Myocyte (in vitro differentiated cells): ENCODE measurements around the gene PAX5. TPM values are rescaled to one million over a fixed set of nuclear protein-coding genes. Genes with fewer than 3 reads are reported as not detected.
"Not testable (repeated sequence)": the region's sequence is repeated elsewhere in the genome, so short reads cannot be mapped to it uniquely, and the experiment has no call there.

ENCODE experiments used
- DNase-seq: peaks from one replicate; pipeline ENCODE4 v3.0.0-alpha.2; 2012; ENCODE audit warnings: low read depth
- polyA plus RNA-seq: library from polyadenylated mRNA; unstranded; fragments of >200 nt; gene quantifications from one replicate; pipeline ENCODE4 v1.2.1, GENCODE V29; 2012; ENCODE audit warnings: missing spikeins
- total RNA-seq: library from RNA; depleted of rRNA; stranded (reverse); fragments of >200 nt; gene quantifications from 2 replicates; pipeline ENCODE4 v1.2.3, GENCODE V29; 2014

PAX5 gene
- not detected in 2 replicates for total RNA-seq
- not detected for polyA plus RNA-seq

DNA sequence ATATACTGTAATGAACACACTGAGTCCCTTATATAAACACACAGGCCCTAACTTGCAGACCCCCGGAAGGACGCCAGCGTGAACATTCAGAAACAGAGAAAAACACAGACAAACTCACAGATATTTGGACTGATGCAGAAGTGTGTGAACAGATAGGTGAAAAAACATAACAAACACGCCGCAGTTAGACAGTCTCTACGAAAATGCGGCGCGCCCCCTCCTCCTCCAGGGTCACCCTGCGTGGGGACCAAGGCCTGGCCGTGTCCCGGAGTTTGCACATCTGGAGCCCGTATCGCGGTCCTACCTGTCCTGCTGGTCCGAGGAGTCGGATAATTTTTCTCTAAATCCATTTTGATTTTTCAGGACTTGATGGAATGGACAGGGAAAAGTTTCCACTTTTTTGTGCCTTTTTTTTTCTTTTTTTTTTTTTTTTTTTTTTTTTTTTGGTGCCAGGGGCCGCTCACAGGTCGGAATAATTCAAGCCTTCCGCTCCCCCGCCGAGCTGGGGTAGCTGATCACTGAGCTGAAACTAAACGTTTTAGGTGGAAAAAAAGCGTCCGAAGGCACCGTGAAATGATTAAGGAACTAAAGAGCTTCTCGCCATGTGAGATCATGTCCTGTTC is at the start of gene PAX5:
Gene PAX5 (minus strand): TSS at position 587 of the 623 bp plus-strand sequence. CDS start 237 bp downstream, at position 350.
- no peak for DNase-seq

DNA sequence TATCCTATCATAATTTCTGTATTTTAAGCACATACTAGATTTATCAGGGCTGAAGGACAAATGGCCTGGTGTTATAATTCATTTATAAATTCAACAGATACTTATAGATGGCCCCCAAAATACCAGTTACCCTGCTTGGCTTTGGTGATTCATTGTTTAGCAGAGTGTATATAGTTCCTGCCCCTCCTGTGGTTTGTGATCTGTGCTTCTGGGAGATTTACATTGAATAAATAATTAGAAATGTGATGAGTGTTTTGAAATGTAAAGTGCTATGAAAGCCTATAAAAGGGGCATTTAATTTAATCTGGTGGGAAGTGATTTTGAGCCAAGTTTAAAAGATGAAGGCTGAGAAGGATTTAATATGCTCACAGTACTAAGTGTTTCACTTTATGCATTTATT is 49.6 kb upstream of the PAX5 start:
- DNase-seq = no peak

DNA sequence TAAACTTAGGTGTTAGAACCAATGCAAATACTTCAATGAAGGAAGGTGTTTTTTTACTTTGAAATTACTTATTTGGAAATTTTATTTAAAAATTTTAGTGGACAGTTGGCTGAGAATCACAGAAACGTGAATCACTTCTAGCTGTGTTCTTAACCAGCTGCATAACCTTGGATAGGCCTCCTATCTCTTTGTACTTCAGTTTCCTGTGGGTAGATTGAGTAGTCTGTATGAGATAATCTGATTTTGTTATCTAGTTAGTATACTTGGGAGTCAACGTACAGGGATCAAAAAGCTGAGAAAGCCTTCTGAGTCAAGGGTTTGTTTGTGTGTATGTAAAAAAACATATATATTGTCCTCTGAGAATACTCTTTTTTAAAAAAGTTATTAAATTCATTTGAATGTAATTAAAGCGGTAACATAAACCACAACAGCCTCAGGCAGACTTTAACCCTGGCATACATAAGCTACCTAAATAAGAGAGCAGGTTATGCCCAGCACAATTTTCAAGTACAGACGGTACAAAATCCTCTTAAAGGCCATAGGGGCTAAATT is 48.2 kb upstream of the PAX5 start:
- no peak for DNase-seq

DNA sequence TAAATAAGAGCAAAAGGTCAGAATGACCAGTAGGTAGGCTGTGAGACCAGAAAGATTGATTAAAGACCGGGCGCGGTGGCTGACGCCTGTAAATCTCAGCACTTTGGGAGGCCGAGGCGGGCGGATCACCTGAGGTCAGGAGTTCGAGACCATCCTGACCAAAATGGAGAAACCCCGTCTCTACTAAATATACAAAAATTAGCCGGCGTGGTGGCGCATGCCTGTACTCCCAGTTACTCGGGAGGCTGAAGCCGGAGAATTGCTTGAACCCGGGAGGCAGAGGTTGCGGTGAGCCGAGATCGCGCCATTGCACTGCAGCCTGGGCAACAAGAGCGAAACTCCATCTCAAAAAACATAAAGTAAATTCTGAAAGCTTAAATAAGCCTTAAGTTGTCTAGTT is 47.4 kb upstream of the PAX5 start:
- DNase-seq = not testable (repeated sequence)

DNA sequence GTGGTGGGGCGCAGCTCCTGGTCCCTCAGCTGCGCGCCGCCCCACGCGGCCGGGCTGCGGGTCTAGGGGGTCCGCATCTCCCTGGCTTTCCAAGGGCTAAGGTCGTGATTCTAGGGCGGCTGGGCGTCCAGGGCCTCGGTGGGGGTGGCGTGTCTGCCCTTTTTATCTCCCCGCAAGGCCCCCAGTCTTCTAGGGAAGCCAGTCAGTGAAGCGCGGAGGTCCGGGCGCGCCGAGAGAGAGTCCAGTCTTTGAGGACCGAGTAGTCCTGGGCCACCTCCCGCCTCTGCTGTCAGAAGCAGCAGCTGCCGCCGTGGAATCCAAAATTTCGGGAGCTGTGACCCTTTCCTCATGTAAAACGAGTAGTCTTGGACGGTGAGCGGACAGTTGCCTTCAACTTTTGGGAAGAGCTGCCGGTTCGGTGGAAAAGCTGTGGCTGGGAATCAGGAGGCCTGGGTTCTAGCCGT is 46.1 kb upstream of the PAX5 start:
- DNase-seq = peak; percentile 47

DNA sequence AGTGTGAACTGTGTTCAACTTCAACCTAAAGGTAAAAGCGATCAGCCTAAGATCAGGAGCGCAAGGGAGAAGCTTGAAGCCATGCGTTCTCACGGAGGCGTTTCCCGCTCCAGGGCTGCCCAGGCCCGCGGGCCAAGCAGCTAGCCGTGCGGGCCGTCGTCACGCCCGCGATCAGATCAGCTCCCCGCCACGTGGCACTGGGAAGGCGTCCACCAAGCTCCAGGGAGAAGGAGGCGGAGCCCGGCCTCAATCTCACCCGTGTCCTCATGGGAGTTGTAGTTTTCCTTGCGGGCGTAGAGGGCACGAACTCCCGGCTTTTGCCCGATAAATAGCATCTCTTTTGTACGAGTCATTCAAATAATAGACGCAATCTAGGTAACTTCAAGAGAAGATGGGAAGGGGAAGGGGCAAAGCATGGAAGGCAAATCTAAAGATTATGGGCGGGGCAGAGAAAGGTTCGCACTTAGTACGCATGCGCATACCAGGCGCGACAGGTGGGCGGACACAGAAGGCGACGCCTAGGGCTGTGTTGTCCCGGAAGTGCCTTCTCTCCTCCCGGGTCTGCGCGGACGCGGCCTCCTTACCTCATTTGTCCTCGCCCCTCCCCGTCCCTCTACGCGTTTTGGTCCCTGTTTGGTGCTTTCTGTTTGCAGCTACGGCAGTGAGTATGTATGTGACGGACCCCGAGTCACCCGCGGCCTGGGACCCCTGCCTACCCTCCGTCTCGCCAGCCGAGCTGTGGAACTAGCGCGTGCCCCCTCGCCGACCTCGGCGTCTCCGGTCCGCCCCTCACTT is 45.5 kb upstream of the PAX5 start:
- DNase-seq = peak; percentile 96

DNA sequence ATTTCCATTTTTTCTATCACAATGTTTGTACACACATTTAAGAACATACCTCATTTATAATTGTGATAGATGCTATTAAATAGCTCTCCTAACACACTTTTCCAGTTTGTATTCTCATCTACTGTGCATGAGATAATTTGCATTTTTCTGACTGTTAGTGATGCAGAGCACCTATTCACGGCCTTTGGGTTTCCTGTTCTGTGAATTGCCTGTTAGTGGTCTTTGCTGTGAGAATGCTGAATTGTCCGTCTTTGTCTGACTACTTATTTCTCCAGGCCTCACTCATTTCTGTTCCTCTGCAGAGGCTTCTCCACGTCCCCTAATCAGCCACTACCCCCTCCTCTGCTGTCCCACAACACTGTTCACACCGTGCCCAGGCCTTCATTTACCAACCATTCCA is 40.7 kb upstream of the PAX5 start:
- not testable (repeated sequence) for DNase-seq

DNA sequence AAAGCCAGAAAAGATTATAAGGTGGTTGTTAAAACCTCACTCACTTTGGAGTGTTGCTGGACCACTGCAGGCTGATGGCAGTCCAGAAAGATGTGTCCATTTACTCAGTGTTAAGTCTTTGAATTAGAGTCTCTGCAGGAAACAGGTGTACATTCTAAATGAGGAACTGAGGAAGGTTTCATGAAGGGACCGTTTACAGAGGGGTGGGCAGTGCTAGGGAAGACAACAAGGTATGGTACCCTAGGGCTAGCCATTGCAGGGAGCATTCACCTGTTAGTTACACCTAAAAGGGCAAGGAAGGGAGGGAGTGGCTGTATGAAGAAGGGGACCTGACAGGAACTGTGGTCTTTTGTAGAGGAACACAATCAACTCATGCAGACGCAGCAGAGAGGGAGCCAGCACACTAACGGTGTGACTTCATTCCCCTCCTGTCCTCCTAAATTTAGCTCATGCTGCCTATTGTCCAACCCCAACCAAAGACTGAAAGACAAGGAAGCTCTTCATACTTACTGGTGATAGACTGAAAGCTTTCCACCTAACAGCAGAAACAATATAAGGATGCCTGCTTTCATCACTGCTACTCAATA is 32.2 kb upstream of the PAX5 start:
- no peak for DNase-seq

DNA sequence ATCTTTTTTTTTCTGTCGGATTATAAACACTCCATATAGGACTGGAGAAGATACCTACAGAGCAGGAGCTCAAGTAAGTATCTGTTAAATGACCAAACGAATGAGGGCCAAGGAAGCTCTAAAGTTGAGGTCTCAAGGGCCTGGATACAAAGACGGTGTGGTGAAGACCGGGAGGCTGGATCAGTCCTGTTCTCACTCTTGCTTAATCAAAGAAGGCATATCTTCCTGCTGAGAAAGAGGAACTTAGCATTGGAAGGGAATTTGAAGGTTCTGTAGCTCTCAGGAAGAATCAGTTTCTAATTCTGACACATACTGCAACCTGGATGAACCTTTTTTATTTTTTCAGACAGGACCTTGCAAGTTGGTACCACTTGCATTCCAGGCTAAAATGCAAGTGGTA is 28.3 kb upstream of the PAX5 start:
- DNase-seq = no peak

DNA sequence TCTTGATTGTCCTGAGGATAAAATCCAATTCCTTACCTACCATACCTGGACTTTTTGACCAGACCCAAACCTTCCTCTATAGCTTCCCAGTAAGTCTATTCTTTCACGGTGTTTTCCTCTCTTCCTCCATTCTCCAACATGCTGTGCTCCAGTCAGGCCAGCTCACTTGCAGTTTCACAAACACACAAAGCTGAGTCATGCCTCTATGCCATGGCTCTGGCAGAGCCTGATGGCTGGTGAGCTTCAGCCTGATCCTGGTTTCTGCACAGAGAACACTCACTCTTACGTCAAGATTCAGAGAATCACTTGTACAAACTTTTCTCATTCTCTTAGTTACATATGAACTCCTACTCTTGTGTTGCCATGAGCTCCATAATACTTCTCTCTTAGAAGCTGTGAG is 27.7 kb upstream of the PAX5 start:
- peak; percentile 14 for DNase-seq

DNA sequence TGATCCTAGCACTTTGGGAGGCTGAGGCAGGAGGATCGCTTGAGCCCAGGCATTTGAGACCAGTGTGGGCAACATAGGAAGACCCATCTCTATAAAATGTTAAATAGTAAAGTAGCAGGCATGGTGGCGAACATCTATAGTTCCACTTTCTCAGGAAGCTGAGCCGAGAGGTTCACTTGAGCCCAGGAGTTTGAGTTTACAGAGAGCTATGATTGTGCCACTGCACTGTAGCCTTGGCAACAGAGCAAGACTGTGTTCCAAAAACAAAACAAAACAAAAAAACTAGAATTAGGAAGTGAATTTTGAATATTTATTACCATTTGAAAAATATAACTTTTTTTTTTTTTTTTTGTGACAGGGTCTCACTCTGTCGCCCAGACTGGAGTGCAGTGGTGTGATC is 26.8 kb upstream of the PAX5 start:
- DNase-seq = no peak

DNA sequence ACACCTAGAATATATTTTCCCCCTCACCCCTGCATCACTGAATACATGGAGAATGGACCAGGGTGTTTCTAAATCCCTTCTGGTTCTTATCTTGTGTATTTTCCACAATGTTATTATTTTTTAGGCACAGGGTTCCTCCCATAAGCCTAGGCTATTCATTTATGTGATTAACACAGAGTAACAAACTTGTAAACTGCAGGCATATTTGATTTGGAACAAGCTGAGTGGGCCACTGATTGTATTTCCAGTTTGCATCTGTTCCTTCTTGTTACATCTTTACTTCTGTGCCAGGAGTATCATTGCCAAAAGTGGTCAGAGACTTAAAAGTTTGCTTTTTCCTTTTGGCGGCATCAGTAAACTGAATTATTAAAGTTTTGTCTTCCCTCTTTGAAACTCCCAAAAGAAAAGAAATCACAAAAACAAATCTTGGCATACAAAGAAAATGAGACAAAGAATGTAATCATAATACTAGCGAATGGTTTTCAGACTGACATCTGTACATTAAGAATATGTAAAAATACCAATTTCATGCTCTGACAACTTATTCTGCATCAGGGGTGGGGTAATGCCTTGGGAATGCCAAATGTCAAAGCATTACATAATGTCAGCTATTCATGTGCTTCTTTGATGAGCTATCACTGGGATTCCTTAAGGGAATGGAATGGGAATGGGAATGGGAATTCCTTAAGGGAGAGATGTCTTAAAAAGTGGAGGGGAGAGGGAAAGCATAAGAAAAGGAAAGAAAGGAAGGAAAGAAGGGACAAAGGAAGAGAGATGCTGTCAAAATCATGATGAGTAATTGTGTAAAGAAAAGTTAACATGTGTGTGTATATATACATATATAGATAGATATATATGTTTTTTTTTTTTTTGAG is 22.2 kb upstream of the PAX5 start:
- DNase-seq = no peak

DNA sequence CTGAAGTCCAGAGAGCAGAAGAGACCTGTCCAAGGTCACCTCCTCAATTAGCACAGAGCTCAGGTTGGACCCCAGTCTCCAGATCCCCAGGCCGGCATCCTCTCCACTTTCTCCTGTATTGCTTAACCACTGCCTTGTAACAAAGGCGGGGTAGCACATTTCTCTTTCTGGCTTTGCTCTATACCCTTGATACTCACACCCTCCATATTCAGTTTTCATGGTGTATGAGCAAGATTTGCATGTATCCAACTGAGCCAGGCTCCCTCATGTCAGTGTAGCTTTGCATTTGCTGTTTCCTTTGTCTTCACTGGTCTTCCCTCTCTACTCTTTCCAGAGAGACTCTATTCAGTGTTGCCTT is 20.3 kb upstream of the PAX5 start:
- DNase-seq = not testable (repeated sequence)

DNA sequence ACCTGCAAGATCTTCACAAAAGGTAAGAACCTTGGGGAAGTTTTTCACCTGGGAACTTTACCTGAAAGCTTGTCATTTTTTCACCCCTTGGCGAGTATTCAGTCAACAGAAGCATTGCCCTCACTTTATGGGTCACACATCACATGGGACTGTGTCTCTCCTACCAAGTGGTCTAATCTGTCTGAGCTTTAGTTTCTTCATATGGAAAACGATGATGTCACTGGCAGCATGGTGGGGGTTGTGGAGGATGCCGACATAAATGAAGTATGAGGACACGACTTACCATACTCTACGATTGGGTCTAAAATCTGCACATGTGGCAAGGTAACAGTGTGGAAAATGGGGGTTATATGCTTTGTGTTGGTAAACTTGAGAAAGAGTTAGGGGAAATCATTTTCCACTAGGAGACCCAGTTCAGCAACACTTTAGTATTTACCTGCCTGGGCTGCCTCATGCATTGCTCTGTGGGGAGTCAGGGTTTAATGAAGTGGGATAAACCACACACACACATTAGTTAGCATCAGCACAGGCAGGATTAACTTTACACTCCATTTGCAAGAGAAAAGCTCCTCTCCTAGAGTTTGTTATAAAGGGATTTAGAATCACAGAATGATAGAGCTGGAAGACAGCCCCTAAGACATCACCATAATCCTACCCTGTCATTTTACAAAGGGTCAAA is 19.8 kb upstream of the PAX5 start:
- DNase-seq = no peak

DNA sequence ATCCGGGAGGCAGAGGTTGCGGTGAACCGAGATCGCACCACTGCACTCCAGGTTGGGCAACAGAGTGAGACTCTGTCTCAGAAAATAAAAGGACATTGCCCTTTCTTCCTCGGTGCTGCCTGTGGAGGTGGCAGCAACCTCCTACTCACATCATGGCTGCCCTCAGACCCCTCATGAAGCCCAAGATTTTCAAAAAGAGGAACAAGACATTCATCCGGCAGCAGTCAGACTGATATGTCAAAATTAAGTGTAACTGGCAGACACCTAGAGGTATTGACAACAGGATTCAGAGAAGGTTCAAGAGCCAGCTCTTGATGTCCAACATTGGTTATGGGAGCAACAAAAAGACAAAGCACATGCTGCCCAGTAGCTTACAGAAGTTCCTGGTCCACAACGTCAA is 12.6 kb upstream of the PAX5 start:
- no peak for DNase-seq

DNA sequence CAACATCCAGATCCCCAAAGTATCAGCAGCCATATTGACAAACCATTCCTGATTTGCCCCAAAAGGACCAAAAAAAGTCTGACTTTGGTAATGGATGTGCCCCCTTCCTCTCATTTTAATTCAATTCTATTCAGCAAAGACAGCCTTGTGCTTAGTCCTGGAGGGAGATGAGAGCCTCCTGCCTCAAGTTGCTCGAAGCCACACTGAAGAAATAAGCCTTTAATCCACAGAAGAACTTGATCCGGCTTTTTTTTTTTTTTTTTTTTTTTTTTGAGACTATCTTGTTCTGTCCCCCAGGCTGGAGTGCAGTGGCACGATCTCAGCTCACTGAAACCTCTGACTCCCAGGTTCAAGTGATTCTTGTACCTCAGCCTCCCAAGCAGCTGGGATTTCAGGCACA is 8.4 kb upstream of the PAX5 start:
- no peak for DNase-seq

DNA sequence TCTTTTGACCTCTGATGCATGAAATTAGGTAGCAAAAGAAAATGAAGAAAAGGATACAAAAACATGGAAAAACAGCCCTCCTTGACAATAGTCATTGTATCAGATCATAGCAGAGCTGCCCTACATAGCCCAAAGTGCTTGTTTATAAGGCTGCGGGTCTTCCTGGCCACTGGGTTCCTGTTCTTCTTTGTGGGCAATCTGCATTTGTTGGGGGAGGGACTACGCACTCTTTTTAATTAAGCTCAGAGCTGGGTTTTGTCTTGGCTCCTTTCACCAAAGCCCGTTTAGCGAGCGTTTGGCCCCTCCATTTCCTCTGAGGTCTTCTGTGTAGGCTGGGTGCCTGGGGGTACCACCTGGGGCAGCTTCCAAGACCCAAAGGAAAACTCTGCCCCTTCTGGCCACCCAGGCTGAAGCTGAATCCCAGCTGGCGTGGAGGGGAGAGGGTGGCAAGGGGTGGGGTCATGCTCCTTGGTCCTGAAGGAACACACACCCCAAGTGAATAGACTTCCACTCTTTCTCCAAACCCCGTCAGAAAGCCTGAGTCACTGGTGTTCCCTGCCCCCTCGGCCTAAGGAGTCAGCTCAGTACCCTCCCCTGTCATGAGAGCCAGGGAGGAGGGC is 6.5 kb upstream of the PAX5 start:
- no peak for DNase-seq

DNA sequence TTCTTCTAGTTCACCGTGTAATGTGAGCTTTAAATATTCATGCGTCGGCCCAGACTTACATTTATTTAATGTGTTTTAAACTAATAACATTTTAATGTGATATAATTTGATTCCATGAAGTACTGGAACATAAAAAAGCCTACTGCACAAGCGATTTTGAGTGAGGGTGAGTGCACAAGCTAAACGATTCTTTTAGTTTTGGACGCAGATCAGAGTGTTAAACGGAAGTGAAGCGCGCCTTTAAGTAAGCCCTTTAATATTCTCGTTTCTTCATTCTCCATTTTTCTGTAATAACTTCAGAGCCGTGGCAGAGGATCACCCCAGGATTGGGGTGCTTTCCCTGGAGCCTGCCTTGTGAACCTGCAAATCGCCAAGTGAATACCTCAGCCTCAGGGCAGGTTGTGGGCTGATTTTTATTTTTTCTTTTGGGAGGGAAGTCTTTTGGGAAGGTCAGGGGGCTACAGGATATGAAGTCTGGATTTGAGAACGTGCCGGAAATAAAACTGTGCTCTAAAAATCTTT is 4.9 kb upstream of the PAX5 start:
- DNase-seq = no peak

DNA sequence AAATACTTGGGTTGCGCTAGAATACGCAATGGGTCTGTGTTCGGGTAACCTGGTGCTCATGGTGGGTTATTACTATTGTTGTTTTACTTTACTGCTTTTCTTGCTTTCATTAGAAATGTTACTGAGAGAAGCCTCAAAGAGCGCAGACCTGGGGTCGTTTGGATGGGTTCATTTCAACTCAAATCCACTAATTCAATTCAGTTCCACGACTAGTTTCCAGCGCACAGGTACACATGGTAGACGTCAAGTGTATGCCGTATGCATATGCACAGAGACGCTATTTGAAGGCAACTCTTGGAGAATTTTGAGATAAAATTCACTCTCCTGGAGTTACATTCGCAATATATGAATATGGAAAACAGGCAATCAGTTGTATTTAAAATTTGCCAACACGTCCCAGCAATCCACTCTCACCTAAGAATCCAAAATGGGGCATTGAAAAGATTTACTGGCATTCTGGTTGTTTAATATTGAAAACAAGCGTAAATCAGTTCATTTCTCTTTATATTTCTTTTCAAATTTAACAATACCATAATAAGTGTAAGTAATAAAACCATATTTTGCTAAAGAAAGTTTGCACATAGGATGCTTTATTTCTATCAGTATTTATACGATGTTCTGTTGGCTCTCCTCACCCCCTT is 4.4 kb upstream of the PAX5 start:
- DNase-seq = no peak
